Naive thymus-derived CD4-positive, alpha-beta T cell (primary cell): ENCODE results near the gene ADPRHL1. TPM values are rescaled to one million over a fixed set of nuclear protein-coding genes. Genes with fewer than 3 reads are reported as not detected.
"Not testable (repeated sequence)": the region's sequence is repeated elsewhere in the genome, so short reads cannot be mapped to it uniquely, and the experiment has no call there.

Source experiments
- ATAC-seq: fragments of 150-1000 bp; cut with Tn5 transposase; 2 replicates; pipeline ENCODE4 v1.10.0; 2021; ENCODE audit warnings: mild to moderate bottlenecking, moderate library complexity
- CTCF ChIA-PET: fragments of 350-600 bp; sonication (Branson Sonifier 250); formaldehyde crosslinking; loops from one replicate; lab custom pipeline; 2021; ENCODE audit warnings: antibody characterized with exemption; lab: Charles Lee
- POLR2A ChIA-PET: fragments of 350-600 bp; sonication (Branson Sonifier 250); formaldehyde crosslinking; loops from one replicate; lab custom pipeline; 2021; ENCODE audit warnings: antibody characterized with exemption, inconsistent platforms; lab: Charles Lee
- DNase-seq, 9 donors: peaks; one replicate each; pipeline versions ENCODE4 v3.0.0 to v3.0.0-alpha.2; 2020 to 2022; ENCODE audit warnings: mixed read lengths in 1 of 9
- H3K27ac ChIP-seq: one replicate; pipeline ENCODE4 v1.7.0; 2013; ENCODE audit warnings: mild to moderate bottlenecking, low read depth, low read length, moderate library complexity
- H3K27me3 ChIP-seq, 2 donors: one replicate each; pipeline ENCODE4 v1.7.0; 2013; ENCODE audit warnings: low read length in 2 of 2, mild to moderate bottlenecking in 2 of 2, moderate library complexity in 2 of 2; ENCODE audit not compliant: control insufficient read depth in 2 of 2, insufficient read depth in 2 of 2
- H3K36me3 ChIP-seq, 3 experiments: 1 replicate in 2 of 3; 2 replicates in 1 of 3; pipeline ENCODE4 v1.7.0; 2013; ENCODE audit warnings: low read length in 3 of 3, mild to moderate bottlenecking in 3 of 3, moderate library complexity in 1 of 3; ENCODE audit not compliant: insufficient read depth in 3 of 3, control insufficient read depth in 2 of 3
- H3K4me1 ChIP-seq, 2 donors: one replicate each; pipeline ENCODE4 v1.7.0; 2013; ENCODE audit warnings: low read length in 2 of 2, mild to moderate bottlenecking in 2 of 2, moderate library complexity in 1 of 2; ENCODE audit not compliant: control insufficient read depth in 2 of 2, insufficient read depth in 2 of 2
- H3K4me3 ChIP-seq: 2 replicates; pipeline ENCODE4 v1.7.0; 2013; ENCODE audit warnings: mild to moderate bottlenecking, low read length
- H3K9me3 ChIP-seq, 3 experiments: 1 replicate in 2 of 3; 2 replicates in 1 of 3; pipeline ENCODE4 v1.7.0; 2013; ENCODE audit warnings: low read length in 3 of 3; ENCODE audit not compliant: control insufficient read depth in 2 of 3
- H3K27ac Mint-ChIP-seq, 9 donors: one replicate each; pipeline ENCODE4 v1.8.0; 2020 to 2022; ENCODE audit warnings: mixed read lengths in 9 of 9, mild to moderate bottlenecking in 8 of 9, moderate library complexity in 5 of 9, inconsistent platforms in 2 of 9
- H3K27me3 Mint-ChIP-seq, 5 donors: one replicate each; pipeline ENCODE4 v1.8.0; 2021 to 2022; ENCODE audit warnings: mixed read lengths in 5 of 5, mild to moderate bottlenecking in 1 of 5
- H3K36me3 Mint-ChIP-seq, 5 donors: one replicate each; pipeline ENCODE4 v1.8.0; 2020 to 2022; ENCODE audit warnings: mixed read lengths in 5 of 5, mild to moderate bottlenecking in 3 of 5, inconsistent platforms in 1 of 5
- H3K4me1 Mint-ChIP-seq, 7 donors: one replicate each; pipeline ENCODE4 v1.8.0; 2020 to 2022; ENCODE audit warnings: mixed read lengths in 7 of 7, mild to moderate bottlenecking in 3 of 7, inconsistent platforms in 1 of 7
- H3K4me3 Mint-ChIP-seq, 10 donors: one replicate each; pipeline ENCODE4 v1.8.0; 2020 to 2022; ENCODE audit warnings: mild to moderate bottlenecking in 10 of 10, mixed read lengths in 10 of 10, moderate library complexity in 6 of 10, inconsistent platforms in 2 of 10
- H3K9me3 Mint-ChIP-seq, 11 donors: one replicate each; pipeline ENCODE4 v1.8.0; 2020 to 2022; ENCODE audit warnings: mixed read lengths in 11 of 11, mild to moderate bottlenecking in 4 of 11, inconsistent platforms in 1 of 11, moderate library complexity in 1 of 11
- intact Hi-C, 2 donors: fragments of 100-400 bp; cut with micrococcal nuclease; formaldehyde crosslinking; loops; one replicate each; pipeline ENCODE4 v1.15.1; 2023
- polyA plus RNA-seq, 2 donors: library from polyadenylated mRNA; unstranded; fragments of 300-500 nt; fragmentation: Illumina TruSeq; gene quantifications; one replicate each; pipeline ENCODE4 v1.2.3, GENCODE V29; 2021
- total RNA-seq, 6 experiments: library from RNA in 5 of 6; stranded (reverse) in 5 of 6; gene quantifications; 1 replicate in 5 of 6; 2 replicates in 1 of 6; pipeline ENCODE4 v1.2.3 and lab custom pipeline; 2021 to 2026

ADPRHL1 gene
- total and polyA plus RNA-seq, 7 experiments from 2014 or later = 0.12 to 2.0 (median 1.1) TPM; not detected in 1

DNA sequence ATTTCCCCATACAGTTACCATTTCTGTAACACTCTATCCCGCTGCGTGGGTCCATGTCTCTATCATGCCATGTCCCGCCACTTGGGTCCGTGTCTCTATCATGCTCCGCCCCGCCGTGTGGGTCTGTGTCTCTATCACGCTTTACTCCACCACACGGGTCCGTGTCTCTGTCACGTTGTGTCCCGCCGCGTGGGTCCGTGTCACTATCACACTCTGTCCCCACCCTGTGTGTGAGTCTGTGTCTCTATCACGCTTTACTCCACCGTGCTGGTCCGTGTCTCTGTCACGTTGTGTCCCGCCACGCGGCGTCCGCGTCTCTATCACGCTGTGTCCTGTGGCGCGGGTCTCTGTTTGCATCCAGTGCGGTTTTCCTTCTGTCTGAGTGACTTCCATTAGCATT, 11.6 kb downstream of the ADPRHL1 start:
- Histone ChIP-seq H3K4me3 (no peak overlapping the region), H3K27ac (no peak overlapping the region), H3K9me3 (no peaks in the 10 kb centered on the region), H3K4me1 (no peaks in the 10 kb centered on the region), H3K36me3 (no peaks in the 10 kb centered on the region), H3K27me3 (no peaks in the 10 kb centered on the region)
- peaks cover 2 to 18% (median 14%) of the 10 kb centered on the region in 5 donors for H3K36me3 Mint-ChIP-seq
- ATAC-seq (no peak), DNase-seq (no peak)
- H3K4me1 Mint-ChIP-seq = no peaks in the 10 kb centered on the region
- no peak overlapping the region for H3K4me3 Mint-ChIP-seq
- intact Hi-C loops = no loop called here
- H3K27ac Mint-ChIP-seq = no peak overlapping the region
- ChIA-PET CTCF (no interaction called here), POLR2A (no interaction called here)
- H3K27me3 Mint-ChIP-seq = no peaks in the 10 kb centered on the region
- peaks cover 0 to 22% (median 3%) of the 10 kb centered on the region in 11 donors for H3K9me3 Mint-ChIP-seq

GRCh38 chr13:113437408-113438010, 15.8 kb downstream of the ADPRHL1 start:
- intact Hi-C loops = no loop called here
- Mint-ChIP-seq H3K4me1 (no peaks in the 10 kb centered on the region), H3K36me3 (peaks cover 2 to 12% (median 6%) of the 10 kb centered on the region in 5 donors), H3K9me3 (peaks cover 0 to 17% (median 3%) of the 10 kb centered on the region in 11 donors), H3K27ac (no peak overlapping the region), H3K27me3 (no peaks in the 10 kb centered on the region), H3K4me3 (no peak overlapping the region)
- CTCF ChIA-PET = no interaction called here
- POLR2A ChIA-PET = no interaction called here
- DNase-seq (no peak), ATAC-seq (peak; percentile 27)
- H3K4me3 ChIP-seq = no peak overlapping the region
- H3K4me1 ChIP-seq = no peaks in the 10 kb centered on the region
- H3K36me3 ChIP-seq = no peaks in the 10 kb centered on the region
- H3K27ac ChIP-seq = no peak overlapping the region
- H3K9me3 ChIP-seq = no peaks in the 10 kb centered on the region
- H3K27me3 ChIP-seq = no peaks in the 10 kb centered on the region

DNA sequence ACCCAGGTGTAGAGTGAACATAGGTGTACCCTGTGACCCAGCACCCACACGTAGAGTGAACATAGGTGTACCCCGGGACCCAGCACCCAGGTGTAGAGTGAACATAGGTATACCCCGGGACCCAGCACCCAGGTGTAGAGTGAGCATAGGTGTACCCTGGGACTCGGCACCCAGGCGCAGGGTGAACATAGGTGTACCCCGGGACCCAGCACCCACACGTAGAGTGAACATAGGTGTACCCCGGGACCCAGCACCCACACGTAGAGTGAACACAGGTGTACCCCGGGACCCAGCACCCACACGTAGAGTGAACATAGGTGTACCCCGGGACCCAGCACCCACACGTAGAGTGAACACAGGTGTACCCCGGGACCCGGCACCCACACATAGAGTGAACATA, 16.4 kb downstream of the ADPRHL1 start:
- H3K4me1 Mint-ChIP-seq, H3K4me1 ChIP-seq, H3K4me3 ChIP-seq, DNase-seq, CTCF ChIA-PET, H3K27me3 Mint-ChIP-seq, H3K4me3 Mint-ChIP-seq, H3K27ac ChIP-seq, ATAC-seq, H3K27me3 ChIP-seq, H3K9me3 ChIP-seq, H3K36me3 Mint-ChIP-seq, H3K27ac Mint-ChIP-seq, intact Hi-C loops, POLR2A ChIA-PET, H3K36me3 ChIP-seq: not testable (repeated sequence)
- peaks cover 0 to 14% (median 3%) of the 10 kb centered on the region in 11 donors for H3K9me3 Mint-ChIP-seq

DNA sequence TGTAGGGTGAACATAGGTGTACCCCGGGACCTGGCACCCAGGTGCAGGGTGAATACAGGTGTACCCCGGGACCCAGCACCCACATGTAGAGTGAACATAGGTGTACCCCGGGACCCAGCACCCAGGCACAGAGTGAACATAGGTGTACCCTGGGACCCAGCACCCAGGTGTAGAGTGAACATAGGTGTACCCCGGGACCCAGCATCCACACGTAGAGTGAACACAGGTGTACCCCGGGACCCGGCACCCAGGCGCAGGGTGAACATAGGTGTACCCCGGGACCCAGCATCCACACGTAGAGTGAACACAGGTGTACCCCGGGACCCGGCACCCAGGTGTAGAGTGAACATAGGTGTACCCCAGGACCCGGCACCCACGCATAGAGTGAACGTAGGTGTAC, 17.4 kb downstream of the ADPRHL1 start:
- H3K27me3 ChIP-seq, DNase-seq, H3K9me3 Mint-ChIP-seq, intact Hi-C loops, CTCF ChIA-PET, H3K4me3 Mint-ChIP-seq, H3K27me3 Mint-ChIP-seq, H3K36me3 Mint-ChIP-seq, H3K36me3 ChIP-seq, POLR2A ChIA-PET, ATAC-seq, H3K4me1 Mint-ChIP-seq, H3K4me3 ChIP-seq, H3K9me3 ChIP-seq, H3K27ac ChIP-seq, H3K4me1 ChIP-seq, H3K27ac Mint-ChIP-seq: not testable (repeated sequence)

DNA sequence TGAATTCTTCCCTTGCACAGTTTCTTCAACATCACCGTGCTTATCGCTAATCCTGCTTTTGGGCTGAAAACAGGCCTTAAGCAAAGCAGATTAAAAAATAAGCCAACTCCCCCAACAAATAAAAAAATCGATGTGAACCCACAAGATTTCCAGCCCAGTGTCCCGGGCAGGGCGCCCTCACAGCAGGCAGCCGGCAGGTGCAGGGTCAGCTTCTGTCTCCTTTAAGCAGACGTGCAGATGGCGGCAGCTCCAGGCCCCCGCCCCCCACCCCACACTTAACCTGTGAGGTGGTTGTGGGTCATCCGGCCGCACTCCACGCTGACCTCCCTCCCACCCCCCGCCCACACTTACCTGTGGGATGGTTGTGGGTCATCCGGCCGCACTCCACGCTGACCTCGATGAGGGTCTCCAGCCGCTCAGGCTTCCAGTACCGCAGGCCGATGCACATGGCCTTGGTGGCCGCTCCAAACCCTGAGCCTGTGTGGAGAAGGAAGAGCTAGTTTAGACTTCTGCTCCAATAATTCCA, 19.8 kb downstream of the ADPRHL1 start:
- ChIA-PET CTCF (no interaction called here), POLR2A (no interaction called here)
- peaks cover 0 to 5% (median 0%) of the 10 kb centered on the region in 11 donors for H3K9me3 Mint-ChIP-seq
- Histone ChIP-seq H3K9me3 (no peaks in the 10 kb centered on the region), H3K36me3 (no peaks in the 10 kb centered on the region), H3K27me3 (no peaks in the 10 kb centered on the region), H3K4me3 (no peak overlapping the region), H3K27ac (no peak overlapping the region), H3K4me1 (no peaks in the 10 kb centered on the region)
- H3K4me3 Mint-ChIP-seq = no peak overlapping the region
- intact Hi-C loops = no loop called here
- DNase-seq (no peak), ATAC-seq (no peak)
- H3K4me1 Mint-ChIP-seq = no peaks in the 10 kb centered on the region
- H3K27ac Mint-ChIP-seq = no peak overlapping the region
- H3K36me3 Mint-ChIP-seq = no peaks in the 10 kb centered on the region
- no peaks in the 10 kb centered on the region for H3K27me3 Mint-ChIP-seq

DNA sequence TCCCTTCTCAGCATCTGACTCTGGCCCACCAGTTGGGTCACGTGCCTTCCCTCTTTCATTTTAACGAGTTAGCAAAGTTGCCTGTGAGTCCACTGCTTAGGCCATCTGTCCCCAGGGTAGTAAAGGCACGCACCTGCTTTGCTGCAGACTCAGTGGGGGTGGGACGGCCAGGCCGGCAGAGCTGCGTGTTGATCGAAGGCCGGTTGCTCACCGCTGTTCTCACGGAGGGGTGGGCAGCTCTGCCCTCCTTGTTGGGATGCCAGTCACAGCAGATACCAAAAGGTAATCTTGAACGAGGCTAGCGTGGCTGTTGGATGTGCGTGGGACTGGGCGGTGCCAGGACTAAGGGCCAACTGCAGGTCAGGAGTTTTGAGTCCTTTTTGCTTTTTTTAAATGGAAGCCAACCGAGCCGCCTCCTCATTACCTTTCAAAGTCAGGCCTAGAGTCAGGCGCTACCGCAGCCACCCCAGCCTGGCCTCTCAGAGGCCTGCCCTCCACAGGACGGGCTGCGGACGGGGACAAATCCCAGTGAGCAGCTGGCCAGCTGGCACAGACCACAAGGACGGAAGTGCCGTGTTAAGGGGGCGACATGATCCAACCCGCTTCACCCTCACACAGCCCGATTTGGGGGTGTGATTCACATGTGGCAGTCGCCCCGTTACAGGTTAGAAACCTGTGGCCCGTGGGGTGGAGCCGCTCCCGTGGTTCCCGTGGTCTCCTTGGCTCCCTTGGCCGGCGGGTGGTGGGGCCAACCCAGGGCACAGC, 20.6 kb downstream of the ADPRHL1 start:
- Mint-ChIP-seq H3K27me3 (no peaks in the 10 kb centered on the region), H3K4me3 (no peak overlapping the region), H3K27ac (no peak overlapping the region), H3K4me1 (no peaks in the 10 kb centered on the region), H3K36me3 (no peaks in the 10 kb centered on the region), H3K9me3 (peaks cover 0 to 4% (median 0%) of the 10 kb centered on the region in 11 donors)
- no peaks in the 10 kb centered on the region for H3K36me3 ChIP-seq
- DNase-seq = no peak
- H3K27me3 ChIP-seq = no peaks in the 10 kb centered on the region
- CTCF ChIA-PET = no interaction called here
- H3K4me1 ChIP-seq = no peaks in the 10 kb centered on the region
- POLR2A ChIA-PET = no interaction called here
- intact Hi-C loops = no loop called here
- no peak for ATAC-seq
- H3K9me3 ChIP-seq = no peaks in the 10 kb centered on the region
- no peak overlapping the region for H3K27ac ChIP-seq
- H3K4me3 ChIP-seq = no peak overlapping the region

DNA sequence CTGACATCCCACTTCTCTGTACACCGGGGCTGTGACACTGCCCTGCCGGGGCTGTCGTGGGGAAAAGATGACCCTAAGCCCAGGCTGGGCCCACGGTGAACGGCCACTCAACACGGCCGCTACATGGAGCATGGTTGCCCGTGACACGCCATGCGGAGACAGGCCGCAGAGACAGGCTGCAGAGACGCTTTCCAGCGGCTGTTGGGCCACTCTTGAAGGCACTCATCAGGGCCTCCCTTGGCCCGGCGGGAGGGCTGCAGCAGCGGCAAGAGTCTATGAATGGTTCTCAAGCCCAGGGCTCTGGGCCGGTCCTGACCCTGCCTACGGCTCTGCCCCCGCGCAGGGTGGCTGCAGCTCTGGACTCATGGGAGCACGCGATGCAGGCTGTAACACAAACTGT, 22.1 kb downstream of the ADPRHL1 start:
- Histone ChIP-seq H3K36me3 (no peaks in the 10 kb centered on the region), H3K4me1 (no peaks in the 10 kb centered on the region), H3K27ac (no peak overlapping the region), H3K27me3 (no peaks in the 10 kb centered on the region), H3K9me3 (no peaks in the 10 kb centered on the region), H3K4me3 (no peak overlapping the region)
- ChIA-PET POLR2A (no interaction called here), CTCF (no interaction called here)
- no peak for DNase-seq
- Mint-ChIP-seq H3K9me3 (no peaks in the 10 kb centered on the region), H3K4me1 (no peaks in the 10 kb centered on the region), H3K4me3 (no peak overlapping the region), H3K27ac (no peak overlapping the region), H3K27me3 (no peaks in the 10 kb centered on the region), H3K36me3 (peaks cover 0 to 6% (median 0%) of the 10 kb centered on the region in 5 donors)
- intact Hi-C loops = no loop called here
- no peak for ATAC-seq
